HEK293T (cell line): ENCODE results near the gene SCAF4.

Experiments
- CTCF ChIA-PET: fragments of 350-600 bp; formaldehyde crosslinking; extraction: SDS; loops from one replicate; lab custom pipeline; 2021; ENCODE audit warnings: antibody characterized with exemption, inconsistent platforms; lab: Yijun Ruan, JAX
- POLR2A ChIA-PET: fragments of 350-600 bp; formaldehyde crosslinking; extraction: SDS; loops from one replicate; lab custom pipeline; 2020; ENCODE audit warnings: antibody characterized with exemption, inconsistent platforms; lab: Yijun Ruan, JAX
- DNase-seq: peaks from one replicate; pipeline ENCODE4 v3.0.0; 2012; ENCODE audit warnings: mixed read lengths; ENCODE audit errors: extremely low spot score
- ARNT ChIP-seq: fragments of 450-650 bp; IDR thresholded peaks from 2 replicates; pipeline ENCODE4 v1.6.1; 2017; ENCODE audit warnings: mild to moderate bottlenecking
- BHLHE40 ChIP-seq: fragments of 450-650 bp; IDR thresholded peaks from 2 replicates; pipeline ENCODE4 v1.6.1; 2016; ENCODE audit warnings: mild to moderate bottlenecking, moderate library complexity, borderline replicate concordance
- CTBP1 ChIP-seq: fragments of 450-650 bp; IDR thresholded peaks from 2 replicates; pipeline ENCODE4 v1.6.1; 2016; ENCODE audit warnings: borderline replicate concordance
- ELF4 ChIP-seq: fragments of 450-650 bp; IDR thresholded peaks from 2 replicates; pipeline ENCODE4 v1.6.1; 2017; ENCODE audit warnings: antibody characterized with exemption
- FOXA1 ChIP-seq: fragments of 450-650 bp; IDR thresholded peaks from 2 replicates; pipeline ENCODE4 v1.6.1; 2016; ENCODE audit warnings: mild to moderate bottlenecking
- FOXK2 ChIP-seq: fragments of 450-650 bp; IDR thresholded peaks from 2 replicates; pipeline ENCODE4 v1.6.1; 2016; ENCODE audit warnings: mild to moderate bottlenecking
- FOXM1 ChIP-seq: fragments of 450-650 bp; IDR thresholded peaks from 2 replicates; pipeline ENCODE4 v1.6.1; 2017; ENCODE audit warnings: mild to moderate bottlenecking, borderline replicate concordance
- HDGF ChIP-seq: fragments of 450-650 bp; IDR thresholded peaks from 2 replicates; pipeline ENCODE4 v1.6.1; 2017; ENCODE audit warnings: antibody characterized with exemption, borderline replicate concordance
- L3MBTL2 ChIP-seq: fragments of 450-650 bp; conservative IDR thresholded peaks from 2 replicates; pipeline ENCODE4 v1.6.1; 2016; ENCODE audit warnings: mild to moderate bottlenecking
- LEF1 ChIP-seq: fragments of 450-650 bp; IDR thresholded peaks from 2 replicates; pipeline ENCODE4 v1.6.1; 2017; ENCODE audit warnings: mild to moderate bottlenecking, borderline replicate concordance
- NFRKB ChIP-seq: fragments of 450-650 bp; IDR thresholded peaks from 2 replicates; pipeline ENCODE4 v1.6.1; 2016; ENCODE audit warnings: mild to moderate bottlenecking, moderate library complexity
- PKNOX1 ChIP-seq: fragments of 450-650 bp; IDR thresholded peaks from 2 replicates; pipeline ENCODE4 v1.6.1; 2016
- SP1 ChIP-seq: fragments of 450-650 bp; IDR thresholded peaks from 2 replicates; pipeline ENCODE4 v1.6.1; 2017
- SUZ12 ChIP-seq: fragments of 450-650 bp; IDR thresholded peaks from 2 replicates; pipeline ENCODE4 v1.6.1; 2016; ENCODE audit warnings: mild to moderate bottlenecking
- TARDBP ChIP-seq: fragments of 450-650 bp; IDR thresholded peaks from 2 replicates; pipeline ENCODE4 v1.6.1; 2016
- ZNF384 ChIP-seq: fragments of 450-650 bp; IDR thresholded peaks from 2 replicates; pipeline ENCODE4 v1.6.1; 2016

The SCAF4 gene

GRCh38 chr21:31720739-31721138, 11.2 kb downstream of the SCAF4 start:
- TF ChIP-seq SP1 (no peak), CTBP1 (no peak), SUZ12 (no peak), ARNT (no peak), BHLHE40 (no peak), ELF4 (no peak), FOXK2 (no peak), L3MBTL2 (no peak), FOXA1 (no peak), TARDBP (no peak), HDGF (no peak), FOXM1 (no peak), LEF1 (no peak), ZNF384 (no peak), NFRKB (no peak)
- CTCF ChIA-PET = no interaction called here
- POLR2A ChIA-PET = no interaction called here
- no peak for DNase-seq

- TF ChIP-seq ELF4 (no peak), CTBP1 (no peak), BHLHE40 (no peak)
- CTCF ChIA-PET = no interaction called here
- POLR2A ChIA-PET = no interaction called here
- no peak for DNase-seq
These were observed 11.6 kb downstream of the SCAF4 start for GRCh38 chr21:31720330-31720729.

- CTCF ChIA-PET = no interaction called here
- TF ChIP-seq CTBP1 (no peak), FOXK2 (no peak), NFRKB (no peak), SP1 (no peak), ARNT (no peak), ELF4 (no peak), TARDBP (no peak), PKNOX1 (no peak), FOXA1 (no peak), L3MBTL2 (no peak), BHLHE40 (no peak), SUZ12 (no peak)
These were observed 15.8 kb downstream of the SCAF4 start for GRCh38 chr21:31716106-31716505.

GRCh38 chr21:31714741-31715365, 17.1 kb downstream of the SCAF4 start:
- ChIA-PET CTCF (no interaction called here), POLR2A (no interaction called here)
- DNase-seq = no peak
- TF ChIP-seq CTBP1 = no peak
- no peak for TF ChIP-seq ELF4
- TF ChIP-seq FOXK2 = no peak
- no peak for TF ChIP-seq BHLHE40
- TF ChIP-seq PKNOX1 = no peak
- no peak for TF ChIP-seq SP1
- TF ChIP-seq HDGF = no peak
- no peak for TF ChIP-seq ZNF384
- TF ChIP-seq NFRKB = no peak
- TF ChIP-seq FOXM1 = no peak
- no peak for TF ChIP-seq L3MBTL2
- no peak for TF ChIP-seq ARNT
- no peak for TF ChIP-seq TARDBP
- TF ChIP-seq LEF1 = no peak
- TF ChIP-seq FOXA1 = no peak
- no peak for TF ChIP-seq SUZ12

More at GRCh38 chr21:31716106-31716505, 15.8 kb downstream of the SCAF4 start:
- no peak for DNase-seq
- POLR2A ChIA-PET = no interaction called here

- POLR2A ChIA-PET = no interaction called here
- CTCF ChIA-PET = no interaction called here
- DNase-seq = no peak
- TF ChIP-seq NFRKB (no peak), FOXA1 (no peak), FOXK2 (no peak), CTBP1 (no peak), BHLHE40 (no peak), ARNT (no peak), SP1 (no peak), TARDBP (no peak), ZNF384 (no peak), PKNOX1 (no peak), LEF1 (no peak), L3MBTL2 (no peak), FOXM1 (no peak), HDGF (no peak)
These were observed 17.8 kb downstream of the SCAF4 start for GRCh38 chr21:31713973-31714740.

GRCh38 chr21:31713115-31713514, 18.8 kb downstream of the SCAF4 start:
- CTCF ChIA-PET = interaction anchor here (0.7 kb wide), 1 partner anchor 20 kb away, joined by 3 read pairs; no protein-coding TSS in a partner anchor

More at GRCh38 chr21:31713115-31713514, 18.8 kb downstream of the SCAF4 start:
- no peak for DNase-seq
- TF ChIP-seq FOXA1 = no peak
- TF ChIP-seq HDGF = no peak
- no peak for TF ChIP-seq FOXK2
- no peak for TF ChIP-seq L3MBTL2
- TF ChIP-seq LEF1 = no peak
- TF ChIP-seq CTBP1 = no peak
- TF ChIP-seq SUZ12 = no peak
- TF ChIP-seq BHLHE40 = no peak
- TF ChIP-seq NFRKB = no peak
- TF ChIP-seq FOXM1 = no peak
- TF ChIP-seq TARDBP = no peak
- TF ChIP-seq ARNT = no peak
- no peak for TF ChIP-seq ELF4
- no peak for TF ChIP-seq ZNF384
- no peak for TF ChIP-seq SP1
- POLR2A ChIA-PET = no interaction called here
